B cell (primary cell): ENCODE results near the gene GABRG3.

Source experiments
- EZH2 ChIP-seq: IDR thresholded peaks from 2 replicates; pipeline ENCODE4 v1.6.1; 2012; ENCODE audit warnings: borderline replicate concordance, low read depth, mild to moderate bottlenecking, moderate library complexity, low read length; ENCODE audit not compliant: insufficient read depth, poor library complexity, severe bottlenecking
- TF ChIP-seq, protein P1 (sequence below): fragments of 200-600 bp; IDR thresholded peaks from one replicate; pipeline ENCODE4 v1.8.0; 2022; ENCODE audit warnings: antibody characterized with exemption, mild to moderate bottlenecking

DNA sequence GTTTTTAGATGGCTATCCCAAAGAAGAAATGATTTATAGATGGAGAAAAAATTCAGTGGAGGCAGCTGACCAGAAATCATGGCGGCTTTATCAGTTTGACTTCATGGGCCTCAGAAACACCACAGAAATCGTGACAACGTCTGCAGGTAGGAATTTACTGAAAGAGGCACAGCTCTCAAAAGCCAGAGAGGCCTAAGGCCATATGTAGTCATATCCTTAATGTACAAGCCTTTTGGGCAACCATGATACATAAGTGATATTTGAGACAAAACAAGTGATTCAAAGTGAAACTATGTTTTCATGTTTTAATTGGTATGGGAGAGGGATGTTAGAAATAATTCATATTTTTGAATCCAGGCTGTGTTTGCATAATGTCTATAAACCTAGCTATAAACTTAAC, 509.7 kb downstream of the GABRG3 start:
- TF ChIP-seq EZH2: no peak
- TF ChIP-seq, protein P1, sequence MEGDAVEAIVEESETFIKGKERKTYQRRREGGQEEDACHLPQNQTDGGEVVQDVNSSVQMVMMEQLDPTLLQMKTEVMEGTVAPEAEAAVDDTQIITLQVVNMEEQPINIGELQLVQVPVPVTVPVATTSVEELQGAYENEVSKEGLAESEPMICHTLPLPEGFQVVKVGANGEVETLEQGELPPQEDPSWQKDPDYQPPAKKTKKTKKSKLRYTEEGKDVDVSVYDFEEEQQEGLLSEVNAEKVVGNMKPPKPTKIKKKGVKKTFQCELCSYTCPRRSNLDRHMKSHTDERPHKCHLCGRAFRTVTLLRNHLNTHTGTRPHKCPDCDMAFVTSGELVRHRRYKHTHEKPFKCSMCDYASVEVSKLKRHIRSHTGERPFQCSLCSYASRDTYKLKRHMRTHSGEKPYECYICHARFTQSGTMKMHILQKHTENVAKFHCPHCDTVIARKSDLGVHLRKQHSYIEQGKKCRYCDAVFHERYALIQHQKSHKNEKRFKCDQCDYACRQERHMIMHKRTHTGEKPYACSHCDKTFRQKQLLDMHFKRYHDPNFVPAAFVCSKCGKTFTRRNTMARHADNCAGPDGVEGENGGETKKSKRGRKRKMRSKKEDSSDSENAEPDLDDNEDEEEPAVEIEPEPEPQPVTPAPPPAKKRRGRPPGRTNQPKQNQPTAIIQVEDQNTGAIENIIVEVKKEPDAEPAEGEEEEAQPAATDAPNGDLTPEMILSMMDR: no peak
